ENCODE data around the gene PLIN5. TPM values are rescaled to one million over a fixed set of nuclear protein-coding genes. Genes with fewer than 3 reads are reported as not detected.

Gene PLIN5
- total RNA-seq, 1 experiment from 2014 or later = 4.5 TPM

- DNase-seq (ENCODE audit: low spot score) = no peak
These were observed 12.6 kb downstream of the PLIN5 start for GRCh38 chr19:4522291-4523002.

GRCh38 chr19:4521888-4522242 is 13.2 kb downstream of the PLIN5 start:
- no peak for DNase-seq (ENCODE audit: low spot score)

GRCh38 chr19:4521170-4521887 is 13.7 kb downstream of the PLIN5 start:
- no peak for DNase-seq (ENCODE audit: low spot score)

- peak; percentile 41 for DNase-seq (ENCODE audit: low spot score)
These were observed 15.3 kb downstream of the PLIN5 start for GRCh38 chr19:4519521-4520277.

- no peak for DNase-seq (ENCODE audit: low spot score)
These were observed 15.9 kb downstream of the PLIN5 start for GRCh38 chr19:4519172-4519496.

- peak; percentile 76 for DNase-seq (ENCODE audit: low spot score)
These were observed 16.5 kb downstream of the PLIN5 start, which contains the start of gene PLIN4 for GRCh38 chr19:4518345-4519171. PLIN4 (minus strand) TSS chr19:4518486; CDS start chr19:4518272, 214 bp downstream.

GRCh38 chr19:4517451-4518057 is 17.5 kb downstream of the PLIN5 start:
- DNase-seq (ENCODE audit: low spot score) = no peak

- DNase-seq (ENCODE audit: low spot score) = no peak
These were observed 18.1 kb downstream of the PLIN5 start for GRCh38 chr19:4516939-4517300.

- DNase-seq (ENCODE audit: low spot score) = no peak
These were observed 18.7 kb downstream of the PLIN5 start for GRCh38 chr19:4516199-4516938.

GRCh38 chr19:4515732-4516131 is 19.3 kb downstream of the PLIN5 start:
- no peak for DNase-seq (ENCODE audit: low spot score)

GRCh38 chr19:4513248-4513647 is 21.8 kb downstream of the PLIN5 start:
- DNase-seq (ENCODE audit: low spot score) = no peak

GRCh38 chr19:4512070-4512469 is 23.0 kb downstream of the PLIN5 start:
- DNase-seq (ENCODE audit: low spot score) = no peak

GRCh38 chr19:4511300-4512054 is 23.5 kb downstream of the PLIN5 start:
- DNase-seq (ENCODE audit: low spot score) = no peak

- DNase-seq (ENCODE audit: low spot score) = no peak
These were observed 24.4 kb downstream of the PLIN5 start for GRCh38 chr19:4510435-4511255.

- DNase-seq (ENCODE audit: low spot score) = no peak
These were observed 26.3 kb downstream of the PLIN5 start for GRCh38 chr19:4508698-4509097.

- DNase-seq (ENCODE audit: low spot score) = no peak
These were observed 27.2 kb downstream of the PLIN5 start for GRCh38 chr19:4507804-4508203.

- DNase-seq (ENCODE audit: low spot score) = no peak
These were observed 27.9 kb downstream of the PLIN5 start for GRCh38 chr19:4507150-4507452.

GRCh38 chr19:4506449-4507149 is 28.4 kb downstream of the PLIN5 start:
- no peak for DNase-seq (ENCODE audit: low spot score)

Data from HT-29 (cell line).